ENCODE data around the gene NCK2. TPM values are rescaled to one million over a fixed set of nuclear protein-coding genes. Genes with fewer than 3 reads are reported as not detected.

NCK2 gene
- total and polyA plus RNA-seq, 2 donors from 2014 or later, result 22.8 to 52.9 TPM

GRCh38 chr2:105782646-105783045 is 37.9 kb downstream of the NCK2 start:
- no peak for TF ChIP-seq CTCF (IDR thresholded peaks at IDR 0.05; ENCODE audit: borderline replicate concordance, extremely low read depth, insufficient read depth)
- Histone ChIP-seq H3K27me3 (ENCODE audit: control insufficient read depth, insufficient read depth, low read length) (no peaks in the 10 kb centered on the region), H3K4me3 (ENCODE audit: low read length in 3 of 3) (no peak overlapping the region), H3K36me3 (ENCODE audit: control insufficient read depth in 2 of 3, insufficient read depth in 3 of 3, low read length in 3 of 3) (no peaks in the 10 kb centered on the region), H3K4me1 (ENCODE audit: control insufficient read depth in 2 of 3, insufficient read depth in 2 of 3, low read depth in 1 of 3, low read length in 3 of 3) (peaks cover 0 to 20% (median 10%) of the 10 kb centered on the region in 3 donors), H3K9me3 (ENCODE audit: control insufficient read depth in 2 of 3, insufficient read depth in 1 of 3, low read length in 3 of 3) (no peaks in the 10 kb centered on the region), H3K27ac (ENCODE audit: low read depth in 2 of 2, low read length in 2 of 2) (no peak overlapping the region), H3K9ac (ENCODE audit: low read length in 3 of 3) (no peak overlapping the region)
- DNase-seq (no peak), FAIRE-seq (no peak)
- intact Hi-C loops (cut with DNase I), result no loop called here

GRCh38 chr2:105783151-105783738 is 38.5 kb downstream of the NCK2 start:
- no peaks in the 10 kb centered on the region for H3K27me3 ChIP-seq (ENCODE audit: control insufficient read depth, insufficient read depth, low read length)
- no peaks in the 10 kb centered on the region for H3K9me3 ChIP-seq (ENCODE audit: control insufficient read depth in 2 of 3, insufficient read depth in 1 of 3, low read length in 3 of 3)
- no peak overlapping the region for H3K4me3 ChIP-seq (ENCODE audit: low read length in 3 of 3)
- peaks cover 0 to 18% (median 10%) of the 10 kb centered on the region in 3 donors for H3K4me1 ChIP-seq (ENCODE audit: control insufficient read depth in 2 of 3, insufficient read depth in 2 of 3, low read depth in 1 of 3, low read length in 3 of 3)
- no peak overlapping the region for H3K9ac ChIP-seq (ENCODE audit: low read length in 3 of 3)
- TF ChIP-seq CTCF (IDR thresholded peaks at IDR 0.05; ENCODE audit: borderline replicate concordance, extremely low read depth, insufficient read depth), result no peak
- H3K27ac ChIP-seq (ENCODE audit: low read depth in 2 of 2, low read length in 2 of 2), result no peak overlapping the region
- DNase-seq (no peak), FAIRE-seq (no peak)
- no peaks in the 10 kb centered on the region for H3K36me3 ChIP-seq (ENCODE audit: control insufficient read depth in 2 of 3, insufficient read depth in 3 of 3, low read length in 3 of 3)
- intact Hi-C loops (cut with DNase I), result no loop called here

- no peaks in the 10 kb centered on the region for H3K27me3 ChIP-seq (ENCODE audit: control insufficient read depth, insufficient read depth, low read length)
- no peaks in the 10 kb centered on the region for H3K36me3 ChIP-seq (ENCODE audit: control insufficient read depth in 2 of 3, insufficient read depth in 3 of 3, low read length in 3 of 3)
- TF ChIP-seq CTCF (IDR thresholded peaks at IDR 0.05; ENCODE audit: borderline replicate concordance, extremely low read depth, insufficient read depth), result no peak
- H3K9me3 ChIP-seq (ENCODE audit: control insufficient read depth in 2 of 3, insufficient read depth in 1 of 3, low read length in 3 of 3), result no peaks in the 10 kb centered on the region
- H3K9ac ChIP-seq (ENCODE audit: low read length in 3 of 3), result no peak overlapping the region
- H3K4me3 ChIP-seq (ENCODE audit: low read length in 3 of 3), result no peak overlapping the region
- DNase-seq (no peak), FAIRE-seq (no peak)
- intact Hi-C loops (cut with DNase I), result no loop called here
- peaks cover 0 to 18% (median 10%) of the 10 kb centered on the region in 3 donors for H3K4me1 ChIP-seq (ENCODE audit: control insufficient read depth in 2 of 3, insufficient read depth in 2 of 3, low read depth in 1 of 3, low read length in 3 of 3)
- H3K27ac ChIP-seq (ENCODE audit: low read depth in 2 of 2, low read length in 2 of 2), result no peak overlapping the region
These were observed 39.3 kb downstream of the NCK2 start for GRCh38 chr2:105783972-105784371.

- TF ChIP-seq CTCF (IDR thresholded peaks at IDR 0.05; ENCODE audit: borderline replicate concordance, extremely low read depth, insufficient read depth), result no peak
- Histone ChIP-seq H3K27ac (ENCODE audit: low read depth in 2 of 2, low read length in 2 of 2) (no peak overlapping the region), H3K27me3 (ENCODE audit: control insufficient read depth, insufficient read depth, low read length) (no peaks in the 10 kb centered on the region), H3K9me3 (ENCODE audit: control insufficient read depth in 2 of 3, insufficient read depth in 1 of 3, low read length in 3 of 3) (no peaks in the 10 kb centered on the region), H3K36me3 (ENCODE audit: control insufficient read depth in 2 of 3, insufficient read depth in 3 of 3, low read length in 3 of 3) (no peaks in the 10 kb centered on the region), H3K4me3 (ENCODE audit: low read length in 3 of 3) (no peak overlapping the region), H3K9ac (ENCODE audit: low read length in 3 of 3) (no peak overlapping the region), H3K4me1 (ENCODE audit: control insufficient read depth in 2 of 3, insufficient read depth in 2 of 3, low read depth in 1 of 3, low read length in 3 of 3) (peaks cover 0 to 18% (median 10%) of the 10 kb centered on the region in 3 donors)
- no peak for DNase-seq
- FAIRE-seq, result no peak
- intact Hi-C loops (cut with DNase I), result no loop called here
These were observed 39.9 kb downstream of the NCK2 start for GRCh38 chr2:105784589-105784988.

Measured in kidney (tissue), 14 donors.